ENCODE measurements around the gene ANKRD63.
A peak's percentile ranks its signal among the peaks of the same experiment; 100 is the strongest.

The ANKRD63 gene

DNA sequence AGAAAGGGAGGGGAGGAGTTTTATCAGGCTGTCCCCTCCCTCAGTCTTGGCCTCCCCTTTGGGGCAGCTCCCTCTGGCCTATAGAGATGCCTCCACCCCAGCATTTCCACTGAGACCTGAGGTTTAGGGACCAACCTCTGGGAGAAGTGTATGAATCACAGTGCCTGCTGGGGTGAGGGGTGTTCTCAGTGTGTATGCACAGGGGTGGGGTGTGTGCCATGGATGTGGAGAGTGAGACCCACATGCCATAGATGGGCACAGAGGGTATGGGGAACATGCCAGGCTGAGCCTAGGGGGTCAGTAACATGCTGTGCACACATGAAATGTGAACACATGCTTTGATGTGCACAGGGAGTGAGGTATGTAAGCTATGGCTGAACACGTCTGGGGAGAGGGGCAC is 12.4 kb upstream of the ANKRD63 start:
- DNase-seq: no peak

DNA sequence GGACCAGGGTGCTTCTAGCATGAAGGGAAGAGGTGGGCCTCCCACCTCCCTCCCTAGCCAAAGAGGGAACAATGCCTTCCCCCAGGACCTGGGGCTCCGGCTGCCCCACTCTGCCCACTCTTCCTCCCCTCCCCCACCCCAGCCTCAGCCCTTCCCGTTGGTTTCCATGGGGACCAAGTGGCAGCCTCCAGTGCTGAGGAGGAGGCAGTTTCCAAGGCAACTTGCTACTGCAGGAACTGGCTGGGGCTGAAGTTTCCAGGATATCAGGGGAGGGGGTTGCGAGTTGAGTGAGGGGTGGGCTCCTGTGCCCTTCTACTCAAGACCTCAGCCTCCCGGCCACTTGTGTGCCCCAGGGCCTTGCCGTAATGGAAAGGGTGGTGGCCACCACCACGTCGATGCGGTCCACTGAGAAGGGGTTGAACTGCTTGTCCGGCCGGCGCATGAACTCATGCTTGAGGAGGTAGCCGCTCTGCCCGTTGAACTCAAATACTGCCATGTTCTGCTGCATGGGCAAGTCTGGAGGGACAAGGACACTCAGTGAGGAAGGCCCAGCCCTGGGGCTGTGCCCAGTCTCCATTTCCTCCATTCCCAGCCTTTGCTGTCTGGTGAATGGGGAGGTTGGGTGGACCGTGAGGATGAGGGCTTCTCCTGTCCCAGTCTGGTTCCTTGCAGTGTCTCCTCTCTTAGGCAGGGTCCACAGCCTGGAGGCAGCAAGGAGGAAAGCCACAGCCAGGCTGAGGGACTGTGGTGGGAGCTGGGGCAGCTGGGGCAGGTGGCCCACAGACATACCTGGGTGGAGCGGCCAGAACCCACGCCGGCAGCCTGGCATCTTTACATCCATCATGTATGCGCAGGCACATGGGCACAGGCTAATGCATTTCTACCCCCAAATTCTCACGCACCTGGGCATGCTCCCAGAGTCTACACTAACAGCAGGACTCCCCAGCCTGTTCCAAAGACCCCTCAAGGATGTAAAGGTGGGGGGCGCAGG is 11.3 kb upstream of the ANKRD63 start:
- DNase-seq: no peak

DNA sequence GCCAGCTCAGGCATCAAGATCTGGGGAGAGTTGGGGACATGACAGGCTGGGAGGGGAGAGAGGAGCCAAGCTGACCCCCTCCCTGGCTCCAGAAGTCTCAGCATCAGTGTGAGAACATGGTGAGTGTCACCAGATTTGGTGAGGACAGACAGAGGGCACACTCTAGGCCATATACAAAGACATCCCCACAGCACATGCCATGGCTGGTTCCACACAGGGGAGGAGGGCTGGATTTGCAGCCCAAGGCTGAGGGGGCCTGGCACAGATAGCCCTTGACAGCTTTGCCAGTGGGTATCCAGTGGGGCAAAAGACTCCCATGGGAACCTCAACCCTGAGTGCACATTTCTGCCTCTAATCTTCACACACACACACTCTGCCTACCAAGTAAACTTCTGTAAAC is 10.1 kb upstream of the ANKRD63 start:
- DNase-seq: no peak

DNA sequence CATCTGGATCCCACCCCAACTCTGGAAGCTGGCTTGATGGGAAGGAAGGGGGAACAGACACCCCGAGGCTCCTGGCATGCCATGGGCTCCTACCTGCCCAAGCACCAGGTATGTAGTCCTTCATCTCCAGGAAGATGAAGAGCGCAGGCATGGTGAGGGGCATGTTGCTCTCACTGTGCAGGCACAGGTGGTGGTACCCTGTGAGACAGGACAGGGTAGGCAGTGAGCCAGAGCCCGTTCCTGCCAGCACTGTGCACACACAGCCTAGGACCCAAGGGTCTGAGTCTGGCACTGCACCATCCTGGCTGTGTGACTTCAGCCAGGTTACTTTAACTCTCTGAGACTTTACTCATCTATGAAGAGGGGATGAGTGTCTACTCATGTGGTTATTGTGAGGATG is 9.4 kb upstream of the ANKRD63 start:
- no peak for DNase-seq

GRCh38 chr15:40290918-40291574 is 8.2 kb upstream of the ANKRD63 start:
- peak; percentile 35 to 85 for DNase-seq

- no peak for DNase-seq
Observed at GRCh38 chr15:40290545-40290917, 7.7 kb upstream of the ANKRD63 start.

- DNase-seq: peak in 1 of 2 experiments; percentile 55
Observed at GRCh38 chr15:40289140-40289775, 6.4 kb upstream of the ANKRD63 start.

DNA sequence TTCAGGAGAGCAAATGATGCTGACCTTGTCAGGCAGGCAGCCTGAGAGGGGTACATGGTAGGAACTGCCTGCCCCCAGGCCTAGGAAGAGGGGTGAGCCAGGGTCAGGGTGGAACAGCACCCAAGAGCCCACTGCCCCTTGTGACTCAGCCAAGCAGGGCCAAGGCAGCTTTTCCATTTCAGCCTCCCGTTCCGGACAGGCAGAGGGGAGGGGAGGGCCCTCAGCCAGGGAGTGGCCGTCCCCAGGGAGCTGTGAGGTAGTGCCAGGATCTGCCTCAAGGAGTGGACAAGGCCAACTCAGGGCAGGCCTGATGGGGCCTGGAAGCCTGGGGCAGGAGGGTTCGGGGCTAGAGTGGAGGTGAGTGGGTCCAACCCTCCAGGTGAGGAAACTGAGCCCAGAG is 5.1 kb upstream of the ANKRD63 start:
- DNase-seq: peak in 1 of 2 experiments; percentile 41

DNA sequence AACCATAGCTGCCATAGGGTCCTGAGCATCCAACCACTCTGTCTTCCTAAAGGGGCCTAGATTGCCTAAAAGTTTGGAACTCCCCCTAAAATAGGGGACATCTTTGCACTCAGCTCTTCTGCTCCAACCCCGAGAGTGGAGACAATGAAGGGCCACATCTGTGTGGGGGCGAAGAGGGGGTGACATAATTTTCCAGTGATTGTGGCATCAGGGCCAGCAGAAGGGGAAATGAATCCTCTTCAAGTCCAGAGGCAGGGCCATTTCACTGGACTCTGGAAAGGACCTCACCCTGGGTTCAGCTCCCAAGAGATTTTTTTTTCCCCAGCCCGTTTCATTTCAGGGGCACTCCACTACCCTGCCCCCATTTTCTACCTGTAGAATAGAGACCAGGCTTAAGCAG is 4.6 kb upstream of the ANKRD63 start:
- no peak for DNase-seq

DNA sequence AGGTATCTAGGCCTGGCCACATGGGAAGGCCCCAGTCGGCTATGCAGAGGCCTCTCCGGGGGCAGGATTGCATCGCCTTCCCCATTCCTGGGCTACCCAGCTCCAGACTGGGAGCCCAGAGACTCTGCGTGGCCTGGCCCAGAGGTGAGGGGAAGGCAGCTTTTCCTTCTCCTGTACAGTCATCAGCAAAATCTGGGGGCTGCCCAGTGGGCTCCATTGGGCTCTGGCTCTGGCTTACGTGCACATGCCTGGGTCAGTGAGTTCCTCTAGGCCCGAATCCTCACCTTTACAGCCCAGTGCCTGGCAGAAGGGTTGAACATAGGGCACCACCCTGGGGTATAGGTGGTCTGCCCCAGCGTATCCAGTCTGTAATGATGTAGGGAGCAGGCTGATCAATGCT is 3.9 kb upstream of the ANKRD63 start:
- no peak for DNase-seq

DNA sequence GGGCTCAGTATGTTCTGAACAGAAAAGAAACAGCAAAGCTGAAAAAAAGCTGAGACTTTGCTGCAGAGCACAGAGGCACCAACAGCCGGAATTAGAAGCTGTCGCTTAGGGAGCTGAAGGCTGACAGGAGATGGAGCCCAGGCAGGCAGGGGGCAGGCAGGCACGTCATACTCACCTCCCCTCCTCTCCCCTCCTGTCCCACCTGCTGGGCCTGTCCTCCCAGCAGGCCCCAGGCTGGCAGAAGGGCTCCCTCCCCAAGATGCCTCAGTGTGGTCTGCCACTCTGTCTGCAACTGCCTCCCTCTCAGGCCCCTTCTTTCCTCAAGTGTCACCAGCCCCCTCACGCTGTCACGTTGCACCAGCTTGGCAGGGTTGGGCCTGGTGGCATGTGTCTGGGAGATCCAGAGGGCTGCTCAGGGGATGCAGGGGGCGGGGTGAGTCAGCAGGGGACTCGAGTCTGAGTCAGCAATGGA is 3.2 kb upstream of the ANKRD63 start:
- no peak for DNase-seq

GRCh38 chr15:40285554-40286011 is 2.7 kb upstream of the ANKRD63 start:
- DNase-seq: no peak

GRCh38 chr15:40285151-40285550 is 2.3 kb upstream of the ANKRD63 start:
- no peak for DNase-seq

DNA sequence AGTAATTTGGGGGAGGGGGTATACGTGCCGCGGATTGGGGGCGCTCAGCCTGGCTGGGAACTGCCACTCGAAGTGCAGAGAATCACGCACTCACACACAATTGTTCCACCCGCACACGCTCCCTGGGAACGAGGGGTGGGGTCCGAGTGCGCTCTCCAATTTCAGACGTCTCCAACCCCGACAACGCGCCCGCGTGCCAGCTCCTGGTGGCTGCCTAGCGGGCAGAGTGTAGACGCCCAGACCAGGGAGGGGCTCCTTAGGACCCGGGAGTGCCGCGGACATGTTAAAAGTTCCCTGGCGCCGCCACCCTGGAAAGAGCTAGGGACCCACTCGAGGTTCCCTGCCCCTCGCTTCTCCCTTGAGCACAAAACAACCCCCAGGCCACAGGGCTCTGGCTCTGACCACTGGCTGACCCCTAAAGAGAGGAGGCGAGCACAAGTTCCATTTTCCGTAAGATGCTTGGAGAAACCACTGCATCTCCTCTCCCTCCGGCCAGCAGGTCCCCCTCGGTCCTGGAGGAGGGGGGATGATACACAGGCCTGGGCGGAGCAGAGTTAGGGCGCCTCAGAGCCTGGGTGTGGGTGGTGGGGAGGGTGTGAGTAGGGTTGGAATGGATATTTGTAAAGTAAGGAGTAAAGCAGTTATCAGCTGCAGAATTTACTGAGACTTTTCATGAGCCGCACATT is 894 bp upstream of the ANKRD63 start:
- no peak for DNase-seq

DNA sequence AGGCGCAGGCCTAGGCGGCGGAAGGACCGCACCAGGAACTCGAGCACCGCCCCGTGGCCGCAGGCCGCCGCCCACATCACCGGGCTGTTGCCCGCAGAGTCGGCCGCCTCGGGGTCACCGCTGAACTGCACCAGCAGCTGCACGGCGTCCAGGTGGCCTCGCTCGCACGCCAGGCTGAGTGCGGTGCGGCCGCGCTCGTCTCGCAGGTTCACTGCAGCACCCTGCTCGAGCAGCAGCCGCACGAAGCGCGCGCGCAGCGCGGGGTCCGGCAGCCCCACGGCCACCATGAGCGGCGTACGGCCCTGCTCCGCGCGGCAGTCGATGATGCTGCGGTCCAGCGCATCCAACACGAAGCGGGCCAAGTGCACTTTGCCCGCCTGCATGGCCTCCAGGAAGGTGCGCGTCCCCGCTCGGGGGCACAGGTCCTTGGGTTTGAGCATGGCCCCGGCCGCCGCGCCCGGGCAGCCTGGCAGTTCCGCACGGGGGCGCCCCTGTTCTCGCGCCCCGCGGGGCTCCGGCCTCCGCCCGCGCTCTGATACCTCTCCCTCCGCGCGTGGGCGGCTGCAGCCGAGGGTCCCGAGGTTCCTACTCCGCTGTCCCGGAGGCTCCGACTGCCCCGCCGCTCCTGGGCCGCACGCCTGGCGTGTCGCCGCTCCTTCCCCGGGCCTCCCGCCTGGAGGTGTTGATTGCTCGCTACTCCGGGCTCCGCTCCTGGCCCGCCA is 556 bp downstream of the ANKRD63 start:
- DNase-seq: peak in 1 of 2 experiments; percentile 78

GRCh38 chr15:40281801-40282146 is 1.1 kb downstream of the ANKRD63 start:
- no peak for DNase-seq

GRCh38 chr15:40281057-40281800 is 1.6 kb downstream of the ANKRD63 start:
- no peak for DNase-seq

GRCh38 chr15:40280260-40281056 is 2.4 kb downstream of the ANKRD63 start:
- peak in 1 of 2 experiments; percentile 24 for DNase-seq

- DNase-seq: peak; percentile 39 to 77
Observed at GRCh38 chr15:40279437-40280141, 3.3 kb downstream of the ANKRD63 start.

- DNase-seq: no peak
Observed at GRCh38 chr15:40278026-40278425, 4.8 kb downstream of the ANKRD63 start.

Measured in NCI-H526 (cell line).